ENCODE measurements around the gene ZNF804A. TPM values are rescaled to one million over a fixed set of nuclear protein-coding genes. Genes with fewer than 3 reads are reported as not detected.

Gene ZNF804A
- total RNA-seq, 1 donor from 2014 or later: not detected

GRCh38 chr2:184956856-184957255 lies 358.5 kb downstream of the ZNF804A start:
- H3K27me3 Mint-ChIP-seq (ENCODE audit: low read depth): no peaks in the 10 kb centered on the region
- no peaks in the 10 kb centered on the region for H3K4me1 Mint-ChIP-seq (ENCODE audit: low read depth)
- intact Hi-C loops (cut with micrococcal nuclease): no loop called here
- DNase-seq (ENCODE audit: low spot score): no peak
- H3K27ac Mint-ChIP-seq: no peak overlapping the region
- no peak overlapping the region for H3K4me3 Mint-ChIP-seq (ENCODE audit: low read depth)
- no peaks in the 10 kb centered on the region for H3K36me3 Mint-ChIP-seq (ENCODE audit: low read depth)
- H3K9me3 Mint-ChIP-seq: peaks cover 9% of the 10 kb centered on the region

- Mint-ChIP-seq H3K4me3 (ENCODE audit: low read depth) (no peak overlapping the region), H3K27ac (no peak overlapping the region), H3K27me3 (ENCODE audit: low read depth) (no peaks in the 10 kb centered on the region), H3K9me3 (no peaks in the 10 kb centered on the region), H3K4me1 (ENCODE audit: low read depth) (no peaks in the 10 kb centered on the region), H3K36me3 (ENCODE audit: low read depth) (no peaks in the 10 kb centered on the region)
- no peak for DNase-seq (ENCODE audit: low spot score)
- intact Hi-C loops (cut with micrococcal nuclease): no loop called here
These were observed 373.3 kb downstream of the ZNF804A start for GRCh38 chr2:184971546-184972068.
